Ureter (tissue), 1 donor: Measurements from ENCODE around the gene ANKRD36C. TPM values are rescaled to one million over a fixed set of nuclear protein-coding genes. Genes with fewer than 3 reads are reported as not detected.
"Not testable (repeated sequence)": the region's sequence is repeated elsewhere in the genome, so short reads cannot be mapped to it uniquely, and the experiment has no call there.

Source experiments
- DNase-seq: peaks from one replicate; pipeline ENCODE4 v3.0.0-alpha.2; 2020; ENCODE audit warnings: low spot score
- total RNA-seq: library from RNA; stranded (reverse); gene quantifications from one replicate; pipeline ENCODE4 v1.2.4, GENCODE V29; 2023
- donor health status: DM: yes; HTN: yes; CAD: no.

ANKRD36C gene
- total RNA-seq, 1 donor from 2014 or later, result 35.7 TPM

DNA sequence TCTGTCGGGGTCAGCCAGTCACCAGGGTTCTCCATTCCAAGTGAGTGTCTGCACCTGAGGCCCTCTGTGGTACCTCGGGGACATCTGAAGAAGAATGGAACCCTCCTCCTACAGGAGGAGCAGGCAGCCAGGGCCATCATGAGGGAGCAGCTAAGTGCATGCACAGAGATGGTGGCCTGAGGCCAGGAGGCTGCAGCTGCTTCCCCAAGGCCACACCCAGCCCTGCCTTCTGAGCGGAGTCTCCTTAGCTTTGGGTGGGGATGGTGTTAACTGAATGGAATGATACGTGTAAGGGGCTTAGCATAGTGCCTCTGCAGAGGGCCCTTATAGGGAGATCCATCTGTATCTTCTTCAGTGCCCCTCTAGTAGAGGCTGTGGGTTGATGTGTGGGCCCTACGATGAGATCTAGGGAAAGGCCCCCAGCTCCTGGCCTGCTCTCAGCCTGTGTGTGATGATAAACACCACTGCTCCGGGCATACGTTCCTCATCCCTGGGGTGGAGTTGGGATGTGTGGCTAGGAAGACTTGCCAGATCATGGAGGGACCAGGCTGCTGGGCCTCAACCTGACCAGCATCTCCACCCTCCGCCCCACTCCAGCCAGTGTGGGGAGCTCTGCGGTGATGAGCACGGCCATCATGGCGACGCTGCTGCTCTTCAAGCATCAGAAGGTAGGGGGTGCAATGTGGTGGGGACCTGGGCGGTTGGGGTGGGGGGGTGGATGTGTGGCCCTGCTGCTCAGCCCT lies 192.3 kb downstream of the ANKRD36C start:
- not testable (repeated sequence) for DNase-seq

GRCh38 chr2:95796249-95797099 lies 195.2 kb downstream of the ANKRD36C start:
- not testable (repeated sequence) for DNase-seq

GRCh38 chr2:95793970-95794369 lies 197.7 kb downstream of the ANKRD36C start:
- not testable (repeated sequence) for DNase-seq

- DNase-seq, result not testable (repeated sequence)
These were observed 201.4 kb downstream of the ANKRD36C start for GRCh38 chr2:95790180-95790579.

- not testable (repeated sequence) for DNase-seq
These were observed 202.2 kb downstream of the ANKRD36C start for GRCh38 chr2:95789385-95789784.

GRCh38 chr2:95788642-95789041 lies 203.0 kb downstream of the ANKRD36C start:
- not testable (repeated sequence) for DNase-seq

Other genes with a start within 250 kb of the ANKRD36C start
- 6.7 TPM for gene GPAT2, start 43.1 kb upstream of the ANKRD36C start, total RNA-seq
- 1.1 TPM for gene ADRA2B, start 124.7 kb upstream of the ANKRD36C start, total RNA-seq
- not detected for gene ASTL, start 146.7 kb upstream of the ANKRD36C start, total RNA-seq
- gene DUSP2, start 153.6 kb upstream of the ANKRD36C start, total RNA-seq, result 2.6 TPM
- gene STARD7, start 217.0 kb upstream of the ANKRD36C start, total RNA-seq, result 95.0 TPM